Mesenchymal stem cell (in vitro differentiated cells and primary cell): Measurements from ENCODE around the gene RERE.

Experiments
- DNase-seq: peaks from one replicate; pipeline ENCODE4 v3.0.0-alpha.2; 2013
- H2AFZ ChIP-seq: one replicate; pipeline ENCODE4 v1.6.1; 2013; ENCODE audit warnings: low read depth, mild to moderate bottlenecking, control low read depth, inconsistent platforms, low read length, moderate library complexity
- H2AK5ac ChIP-seq: 2 replicates; pipeline ENCODE4 v1.6.1; 2013; ENCODE audit warnings: low read length, moderate library complexity, mild to moderate bottlenecking, inconsistent platforms; ENCODE audit not compliant: severe bottlenecking
- H2BK120ac ChIP-seq: one replicate; pipeline ENCODE4 v1.6.1; 2013; ENCODE audit warnings: low read depth, mild to moderate bottlenecking, inconsistent platforms, low read length, moderate library complexity
- H2BK12ac ChIP-seq, 2 experiments: one replicate each; pipeline ENCODE4 v1.6.1; 2013; ENCODE audit warnings: inconsistent platforms in 2 of 2, low read length in 2 of 2, mild to moderate bottlenecking in 2 of 2, moderate library complexity in 2 of 2, control low read depth in 1 of 2
- H2BK15ac ChIP-seq: one replicate; pipeline ENCODE4 v1.6.1; 2013; ENCODE audit warnings: mild to moderate bottlenecking, low read depth, inconsistent platforms; ENCODE audit not compliant: poor library complexity, severe bottlenecking
- H2BK5ac ChIP-seq: 2 replicates; pipeline ENCODE4 v1.6.1; 2013; ENCODE audit warnings: low read depth, mild to moderate bottlenecking, low read length, control low read depth, inconsistent platforms; ENCODE audit not compliant: poor library complexity, severe bottlenecking
- H3K14ac ChIP-seq, 2 experiments: one replicate each; pipeline ENCODE4 v1.6.1; 2013; ENCODE audit warnings: inconsistent platforms in 2 of 2, low read length in 2 of 2, control low read depth in 1 of 2, mild to moderate bottlenecking in 1 of 2, moderate library complexity in 1 of 2
- H3K18ac ChIP-seq, 2 experiments: one replicate each; pipeline ENCODE4 v1.6.1; 2013; ENCODE audit warnings: inconsistent platforms in 2 of 2, low read length in 2 of 2, control low read depth in 1 of 2, low read depth in 1 of 2, mild to moderate bottlenecking in 1 of 2
- H3K23ac ChIP-seq, 2 experiments: one replicate each; pipeline ENCODE4 v1.6.1; 2013; ENCODE audit warnings: inconsistent platforms in 2 of 2, low read length in 2 of 2, mild to moderate bottlenecking in 2 of 2, moderate library complexity in 2 of 2, control low read depth in 1 of 2
- H3K27ac ChIP-seq: 2 replicates; pipeline ENCODE4 v1.5.1; 2013; ENCODE audit warnings: mild to moderate bottlenecking, moderate library complexity, low read length, control low read depth, inconsistent platforms; ENCODE audit not compliant: poor library complexity, severe bottlenecking
- H3K27me3 ChIP-seq, 2 experiments: 2 replicates each; pipeline versions ENCODE4 v1.6.1 to v1.7.0; 2013; ENCODE audit warnings: low read length in 2 of 2, mild to moderate bottlenecking in 2 of 2, moderate library complexity in 2 of 2, control low read depth in 1 of 2, inconsistent platforms in 1 of 2; ENCODE audit not compliant: control insufficient read depth in 1 of 2, insufficient read depth in 1 of 2
- H3K36me3 ChIP-seq, 2 experiments: 2 replicates each; pipeline versions ENCODE4 v1.6.1 to v1.7.0; 2013; ENCODE audit warnings: low read length in 2 of 2, control low read depth in 1 of 2, inconsistent platforms in 1 of 2, low read depth in 1 of 2, mild to moderate bottlenecking in 1 of 2; ENCODE audit not compliant: insufficient read depth in 2 of 2, control insufficient read depth in 1 of 2
- H3K4ac ChIP-seq, 2 experiments: one replicate each; pipeline ENCODE4 v1.6.1; 2013; ENCODE audit warnings: inconsistent platforms in 2 of 2, low read length in 2 of 2, mild to moderate bottlenecking in 2 of 2, moderate library complexity in 2 of 2, control low read depth in 1 of 2, low read depth in 1 of 2
- H3K4me1 ChIP-seq: 2 replicates; pipeline ENCODE4 v1.6.1; 2013; ENCODE audit warnings: low read depth, low read length, control low read depth; ENCODE audit not compliant: control insufficient read depth, insufficient read depth
- H3K4me2 ChIP-seq: 2 replicates; pipeline ENCODE4 v1.6.1; 2013; ENCODE audit warnings: low read length, mild to moderate bottlenecking, inconsistent platforms; ENCODE audit not compliant: poor library complexity, severe bottlenecking
- H3K4me3 ChIP-seq, 2 experiments: 2 replicates each; pipeline versions ENCODE4 v1.5.1 to v1.7.0; 2013; ENCODE audit warnings: low read length in 2 of 2, mild to moderate bottlenecking in 2 of 2, control low read depth in 1 of 2, low read depth in 1 of 2; ENCODE audit not compliant: insufficient read depth in 1 of 2
- H3K79me1 ChIP-seq: replicated peaks from 2 replicates; pipeline ENCODE4 v1.6.1; 2013; ENCODE audit warnings: mild to moderate bottlenecking, control low read depth, low read length, inconsistent platforms; ENCODE audit not compliant: poor library complexity, severe bottlenecking
- H3K9ac ChIP-seq: 2 replicates; pipeline ENCODE4 v1.7.0; 2013; ENCODE audit warnings: mild to moderate bottlenecking, low read length, moderate library complexity
- H3K9me3 ChIP-seq: 2 replicates; pipeline ENCODE4 v1.7.0; 2013; ENCODE audit warnings: mild to moderate bottlenecking, low read length; ENCODE audit not compliant: control insufficient read depth
- H4K8ac ChIP-seq: one replicate; pipeline ENCODE4 v1.6.1; 2013; ENCODE audit warnings: inconsistent platforms, mild to moderate bottlenecking, low read length, moderate library complexity
- H4K91ac ChIP-seq: one replicate; pipeline ENCODE4 v1.6.1; 2013; ENCODE audit warnings: mild to moderate bottlenecking, low read length, inconsistent platforms
- WGBS: methylation state at CpG from one replicate; pipeline ENCODE4 v1.1.7; 2013; ENCODE audit warnings: mixed read lengths; 5-methylcytosine and 5-hydroxymethylcytosine counted together

The RERE gene

GRCh38 chr1:8476006-8476405, 341.4 kb downstream of the RERE start:
- H2BK15ac ChIP-seq: no peak overlapping the region
- no peak overlapping the region for H3K4me2 ChIP-seq
- no peak overlapping the region for H3K23ac ChIP-seq
- no peaks in the 10 kb centered on the region for H3K9me3 ChIP-seq
- H2BK12ac ChIP-seq: no peak overlapping the region
- no peak overlapping the region for H3K14ac ChIP-seq
- no peaks in the 10 kb centered on the region for H3K27me3 ChIP-seq
- H3K4ac ChIP-seq: no peak overlapping the region
- H2BK120ac ChIP-seq: no peak overlapping the region
- H3K27ac ChIP-seq: no peak overlapping the region
- no peak for DNase-seq
- peaks cover 21% of the 10 kb centered on the region for H3K79me1 ChIP-seq
- H2AK5ac ChIP-seq: no peak overlapping the region
- H3K18ac ChIP-seq: no peak overlapping the region
- H4K8ac ChIP-seq: no peak overlapping the region
- H3K36me3 ChIP-seq: no peaks in the 10 kb centered on the region
- H3K4me1 ChIP-seq: peaks cover 12% of the 10 kb centered on the region
- H3K4me3 ChIP-seq: no peak overlapping the region
- no peak overlapping the region for H2BK5ac ChIP-seq
- no peak overlapping the region for H3K9ac ChIP-seq
- 78% methylated on average over 1 of the region's 3 CpGs for WGBS
- H4K91ac ChIP-seq: no peak overlapping the region
- no peak overlapping the region for H2AFZ ChIP-seq

DNA sequence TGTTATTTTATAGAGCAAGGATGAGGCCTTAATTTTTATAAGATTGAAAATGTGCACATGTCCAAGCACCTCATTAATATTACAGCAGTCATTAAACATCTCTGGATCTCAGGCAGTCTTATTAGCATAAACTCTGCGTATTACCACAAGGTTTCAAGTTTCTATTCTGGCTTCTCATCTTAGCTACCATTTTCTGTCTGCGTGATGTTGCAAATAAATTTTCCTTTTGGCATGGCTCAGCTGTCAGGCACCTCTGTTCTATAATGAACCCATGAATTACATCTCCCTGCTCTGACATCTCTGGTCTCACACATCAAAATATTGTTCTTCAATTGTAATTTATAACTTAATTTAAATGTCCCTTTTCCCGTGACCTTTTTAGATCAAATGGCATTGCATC, 343.1 kb downstream of the RERE start:
- H4K91ac ChIP-seq: no peak overlapping the region

GRCh38 chr1:8473891-8474300, 343.5 kb downstream of the RERE start:
- H2AK5ac ChIP-seq: no peak overlapping the region
- H3K4ac ChIP-seq: no peak overlapping the region
- no peak for DNase-seq
- H3K9me3 ChIP-seq: no peaks in the 10 kb centered on the region
- no peak overlapping the region for H3K9ac ChIP-seq
- WGBS: 97% methylated on average over 1 of the region's 2 CpGs
- peaks cover 10% of the 10 kb centered on the region for H3K4me1 ChIP-seq
- H3K18ac ChIP-seq: no peak overlapping the region
- H3K27me3 ChIP-seq: no peaks in the 10 kb centered on the region
- no peak overlapping the region for H3K4me3 ChIP-seq
- no peak overlapping the region for H2BK5ac ChIP-seq
- no peak overlapping the region for H2BK15ac ChIP-seq
- no peak overlapping the region for H3K14ac ChIP-seq
- H3K79me1 ChIP-seq: peaks cover 27% of the 10 kb centered on the region
- no peak overlapping the region for H2AFZ ChIP-seq
- no peak overlapping the region for H3K23ac ChIP-seq
- no peak overlapping the region for H3K27ac ChIP-seq
- H4K91ac ChIP-seq: no peak overlapping the region
- H3K36me3 ChIP-seq: no peaks in the 10 kb centered on the region
- no peak overlapping the region for H4K8ac ChIP-seq
- H3K4me2 ChIP-seq: no peak overlapping the region
- H2BK120ac ChIP-seq: no peak overlapping the region
- no peak overlapping the region for H2BK12ac ChIP-seq

More for the DNA sequence above, 343.1 kb downstream of the RERE start:
- Histone ChIP-seq H3K4me1 (peaks cover 10% of the 10 kb centered on the region), H2AK5ac (no peak overlapping the region), H3K4ac (no peak overlapping the region), H3K9ac (no peak overlapping the region), H2AFZ (no peak overlapping the region), H3K9me3 (no peaks in the 10 kb centered on the region), H2BK5ac (no peak overlapping the region), H3K27me3 (no peaks in the 10 kb centered on the region), H3K14ac (no peak overlapping the region), H3K23ac (no peak overlapping the region), H3K27ac (no peak overlapping the region), H4K8ac (no peak overlapping the region), H3K4me2 (no peak overlapping the region), H3K4me3 (no peak overlapping the region), H3K79me1 (peaks cover 26% of the 10 kb centered on the region), H2BK12ac (no peak overlapping the region), H3K36me3 (no peaks in the 10 kb centered on the region), H2BK15ac (no peak overlapping the region), H3K18ac (no peak overlapping the region), H2BK120ac (no peak overlapping the region)
- DNase-seq: no peak
- WGBS: 90% methylated on average over 2 of the region's 3 CpGs

DNA sequence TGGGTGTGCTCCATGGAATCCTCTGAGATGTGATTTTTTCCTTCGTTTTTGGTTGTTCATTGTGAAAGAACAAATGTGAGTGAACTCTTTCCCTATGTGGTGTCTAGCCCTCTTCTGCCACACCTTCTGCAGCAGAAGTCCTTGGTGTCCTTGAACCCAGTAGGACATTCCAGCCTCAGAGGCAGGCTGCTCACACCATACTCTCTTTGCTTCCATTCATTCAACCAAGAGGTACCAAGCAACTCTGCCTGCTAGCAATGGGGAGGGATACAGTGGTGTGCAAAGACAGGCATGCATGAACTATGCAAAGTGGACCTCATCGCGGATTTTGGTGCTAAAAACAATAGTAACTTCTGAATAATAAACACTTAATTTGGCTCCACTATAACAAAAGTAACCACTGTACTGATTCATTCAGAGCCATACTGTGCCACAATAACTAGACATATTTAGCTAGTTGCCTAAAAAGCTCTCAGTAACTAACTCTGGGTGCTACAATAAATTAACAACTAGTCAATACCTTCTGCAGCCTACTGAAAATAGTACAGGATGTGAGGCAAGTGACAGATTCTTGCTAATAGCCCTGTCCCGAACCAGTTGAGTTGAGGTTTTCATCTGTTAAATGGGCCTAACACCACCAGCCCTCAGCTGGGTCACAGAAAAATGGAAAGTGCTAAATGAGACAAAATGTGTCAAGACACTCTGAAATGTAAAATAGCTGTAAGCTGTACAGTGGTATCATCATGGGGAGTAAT, 344.1 kb downstream of the RERE start:
- Histone ChIP-seq H3K14ac (no peak overlapping the region), H3K4ac (no peak overlapping the region), H3K9ac (no peak overlapping the region), H3K4me2 (no peak overlapping the region), H3K4me3 (no peak overlapping the region), H3K79me1 (peaks cover 27% of the 10 kb centered on the region), H2BK120ac (no peak overlapping the region), H3K18ac (no peak overlapping the region), H2AFZ (no peak overlapping the region), H4K91ac (no peak overlapping the region), H3K9me3 (no peaks in the 10 kb centered on the region), H2BK15ac (no peak overlapping the region), H2BK5ac (no peak overlapping the region), H2AK5ac (no peak overlapping the region), H4K8ac (no peak overlapping the region), H3K23ac (no peak overlapping the region), H3K36me3 (no peaks in the 10 kb centered on the region), H3K27ac (no peak overlapping the region), H3K4me1 (peaks cover 7% of the 10 kb centered on the region), H3K27me3 (no peaks in the 10 kb centered on the region), H2BK12ac (no peak overlapping the region)
- no peak for DNase-seq
- WGBS: 90% methylated on average over 3 of the region's 4 CpGs
